Stimulated activated effector memory CD8-positive, alpha-beta T cell treated with anti-CD3 and anti-CD28 coated beads, Interleukin-12 subunit alpha, Interleukin-12 subunit beta, amount 100 ng/mL, for 72 hours (primary cell): ENCODE results near the gene FAM76B.
"Not testable (repeated sequence)": the region's sequence is repeated elsewhere in the genome, so short reads cannot be mapped to it uniquely, and the experiment has no call there.

Source experiments
- ATAC-seq: fragments of 150-1000 bp; cut with Tn5 transposase; 2 replicates; pipeline ENCODE4 v1.10.0; 2021
- DNase-seq, 2 donors: peaks; one replicate each; pipeline ENCODE4 v3.0.0; 2021 to 2022; ENCODE audit warnings: low spot score in 2 of 2
- H3K27ac Mint-ChIP-seq: one replicate; pipeline ENCODE4 v1.8.0; 2022; ENCODE audit warnings: mild to moderate bottlenecking, mixed read lengths
- H3K36me3 Mint-ChIP-seq: one replicate; pipeline ENCODE4 v1.8.0; 2022; ENCODE audit warnings: mild to moderate bottlenecking, mixed read lengths
- H3K4me1 Mint-ChIP-seq: one replicate; pipeline ENCODE4 v1.8.0; 2022; ENCODE audit warnings: mixed read lengths
- H3K4me3 Mint-ChIP-seq: one replicate; pipeline ENCODE4 v1.8.0; 2022; ENCODE audit warnings: mild to moderate bottlenecking, mixed read lengths
- H3K9me3 Mint-ChIP-seq: one replicate; pipeline ENCODE4 v1.8.0; 2022; ENCODE audit warnings: mixed read lengths

Gene FAM76B

DNA sequence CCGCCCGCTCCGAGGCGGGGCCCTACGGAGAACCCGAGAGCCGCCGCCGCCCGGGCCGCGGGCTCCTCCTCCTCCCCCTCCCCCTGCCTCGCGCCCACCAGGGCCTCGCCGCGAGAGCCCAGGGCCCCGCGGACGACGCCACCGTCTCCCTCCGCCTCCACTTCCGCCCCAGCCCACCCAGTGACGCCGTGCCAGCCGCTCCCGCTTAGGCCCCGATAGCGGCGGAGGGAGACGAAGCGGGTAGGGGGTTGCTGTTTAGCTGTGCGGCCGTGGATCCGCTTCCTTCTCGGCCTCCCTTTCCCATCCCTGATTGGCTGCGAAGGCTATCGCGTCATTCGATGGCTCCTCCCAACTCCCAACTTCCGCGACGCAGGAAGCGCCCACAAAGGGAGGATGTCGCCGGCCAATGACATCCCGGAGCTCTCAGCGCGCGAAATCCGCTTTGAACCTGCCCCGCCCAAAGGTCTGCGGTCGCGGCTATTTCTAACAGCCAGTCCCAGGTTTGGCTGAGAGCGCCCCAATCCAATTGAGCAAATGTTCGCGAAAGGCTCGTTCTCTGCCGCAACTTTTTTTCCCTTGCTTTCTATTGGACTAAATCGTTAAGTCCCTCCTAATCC, at the start of gene FAM76B:
TSS of gene FAM76B (minus strand) at position 277 of the 617 bp plus-strand sequence. CDS start 304 bp downstream, outside the sequence.
- peak; percentile 88 to 98 for DNase-seq
- H3K27ac Mint-ChIP-seq: peak within 1 kb of the TSS; percentile 100
- peaks cover 70% of the 10 kb centered on the region for H3K36me3 Mint-ChIP-seq
- H3K9me3 Mint-ChIP-seq: no peaks in the 10 kb centered on the region
- peak within 1 kb of the TSS; percentile 100 for H3K4me3 Mint-ChIP-seq
- peaks cover 45% of the 10 kb centered on the region for H3K4me1 Mint-ChIP-seq
- peak; percentile 84 for ATAC-seq

DNA sequence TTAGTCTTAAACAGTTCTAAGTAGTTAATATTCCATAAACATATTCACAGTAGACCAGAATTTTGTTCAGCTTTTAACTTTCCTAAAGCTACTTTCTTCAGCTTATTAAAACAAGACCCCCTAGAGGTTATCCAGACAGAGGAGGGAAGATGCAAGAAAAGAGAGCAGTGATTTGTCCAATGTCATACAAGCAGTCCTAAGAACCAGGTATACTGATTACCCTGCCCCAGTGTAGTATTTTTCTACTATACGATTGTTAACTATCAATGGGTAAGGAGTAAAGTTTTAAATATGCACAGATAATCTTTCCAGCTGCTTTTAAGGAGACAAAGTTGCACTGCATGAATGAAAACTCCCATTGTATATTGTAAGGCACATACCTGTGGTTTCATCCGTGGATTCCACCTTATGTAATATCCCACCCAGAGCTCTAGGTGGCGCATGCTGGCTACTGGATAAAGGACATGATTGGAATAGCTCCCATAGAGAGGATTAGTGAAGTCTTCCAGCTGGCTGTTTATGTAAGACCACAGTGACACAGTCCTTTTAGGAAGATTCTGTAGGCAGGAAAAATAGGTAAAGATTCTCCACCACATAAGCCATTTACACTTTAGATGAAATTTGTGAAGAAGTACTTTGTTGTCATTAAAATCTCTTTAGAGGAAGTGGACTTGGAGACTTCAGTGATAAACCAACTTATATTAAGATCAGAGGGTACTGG, 46.3 kb upstream of the FAM76B start:
- ATAC-seq (peak; percentile 78), DNase-seq (peak in 1 of 2 donors; percentile 14)
- H3K36me3 Mint-ChIP-seq: peaks cover 99% of the 10 kb centered on the region
- H3K27ac Mint-ChIP-seq: no peak overlapping the region
- H3K9me3 Mint-ChIP-seq: no peaks in the 10 kb centered on the region
- no peak overlapping the region for H3K4me3 Mint-ChIP-seq
- H3K4me1 Mint-ChIP-seq: no peaks in the 10 kb centered on the region

DNA sequence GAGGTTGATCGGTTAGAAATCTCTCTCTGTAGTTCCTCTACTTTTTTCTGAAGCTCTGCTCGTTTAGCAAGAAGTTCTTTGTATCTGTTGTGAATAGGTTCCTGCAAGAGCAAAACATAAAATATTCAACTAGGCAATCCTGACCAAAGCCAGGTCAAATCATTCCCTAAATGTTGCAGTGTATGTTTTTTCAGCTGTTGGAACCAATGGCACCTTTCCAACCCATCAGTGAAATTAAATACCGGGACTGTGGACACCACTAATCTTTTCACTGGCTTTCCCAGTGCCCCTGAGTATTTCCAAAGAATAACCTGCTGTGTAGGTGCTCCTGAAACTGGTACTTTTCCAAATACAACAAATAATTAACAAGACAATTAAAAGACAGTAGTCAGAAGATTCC, 45.8 kb upstream of the FAM76B start:
- Mint-ChIP-seq H3K36me3 (peaks cover 99% of the 10 kb centered on the region), H3K9me3 (no peaks in the 10 kb centered on the region), H3K4me1 (no peaks in the 10 kb centered on the region), H3K4me3 (no peak overlapping the region), H3K27ac (no peak overlapping the region)
- ATAC-seq (no peak), DNase-seq (no peak)

DNA sequence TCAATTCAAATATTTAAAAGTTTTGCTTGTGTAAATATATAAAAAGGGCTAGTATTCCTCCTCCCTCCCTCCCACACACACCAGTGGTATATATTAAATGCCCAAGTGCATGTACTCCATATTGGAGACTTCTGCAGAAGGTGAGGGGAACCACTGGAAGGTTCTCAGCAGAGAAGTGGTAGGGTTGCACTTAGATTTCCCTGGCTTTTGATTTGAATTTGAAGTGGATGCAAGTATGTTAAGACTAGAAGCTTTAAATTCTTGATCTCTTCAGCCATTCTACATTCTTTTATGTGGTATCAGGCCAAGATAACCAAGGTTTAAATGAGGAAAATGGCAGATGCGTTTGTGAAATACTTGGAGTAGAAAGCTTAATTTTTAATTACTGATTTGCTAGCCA, 43.8 kb upstream of the FAM76B start:
- Mint-ChIP-seq H3K9me3 (no peaks in the 10 kb centered on the region), H3K36me3 (peaks cover 100% of the 10 kb centered on the region), H3K27ac (peak overlapping the region; percentile 27), H3K4me3 (no peak overlapping the region), H3K4me1 (peaks cover 6% of the 10 kb centered on the region)
- no peak for DNase-seq
- no peak for ATAC-seq

DNA sequence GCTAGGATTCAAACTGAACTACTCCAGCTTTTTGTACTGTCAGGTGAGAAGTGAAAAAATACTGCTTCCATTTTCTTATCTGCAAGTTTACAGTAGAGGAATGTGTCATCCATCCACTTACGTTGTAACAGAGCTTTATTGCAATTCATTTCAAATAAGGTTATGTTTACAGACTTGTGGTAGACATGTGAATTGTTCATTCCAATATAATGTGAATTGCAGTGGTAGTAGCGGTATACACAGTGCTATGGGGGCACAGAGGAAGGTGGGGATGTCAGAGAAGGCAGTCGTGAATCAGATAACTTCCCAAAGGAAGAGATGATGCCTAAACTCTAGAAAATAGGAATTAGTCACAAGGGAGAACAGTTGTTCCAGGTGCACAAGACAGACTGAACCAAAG, 43.2 kb upstream of the FAM76B start:
- Mint-ChIP-seq H3K27ac (peak overlapping the region; percentile 27), H3K4me3 (no peak overlapping the region), H3K36me3 (peaks cover 100% of the 10 kb centered on the region), H3K9me3 (no peaks in the 10 kb centered on the region), H3K4me1 (peaks cover 6% of the 10 kb centered on the region)
- DNase-seq (no peak), ATAC-seq (no peak)

DNA sequence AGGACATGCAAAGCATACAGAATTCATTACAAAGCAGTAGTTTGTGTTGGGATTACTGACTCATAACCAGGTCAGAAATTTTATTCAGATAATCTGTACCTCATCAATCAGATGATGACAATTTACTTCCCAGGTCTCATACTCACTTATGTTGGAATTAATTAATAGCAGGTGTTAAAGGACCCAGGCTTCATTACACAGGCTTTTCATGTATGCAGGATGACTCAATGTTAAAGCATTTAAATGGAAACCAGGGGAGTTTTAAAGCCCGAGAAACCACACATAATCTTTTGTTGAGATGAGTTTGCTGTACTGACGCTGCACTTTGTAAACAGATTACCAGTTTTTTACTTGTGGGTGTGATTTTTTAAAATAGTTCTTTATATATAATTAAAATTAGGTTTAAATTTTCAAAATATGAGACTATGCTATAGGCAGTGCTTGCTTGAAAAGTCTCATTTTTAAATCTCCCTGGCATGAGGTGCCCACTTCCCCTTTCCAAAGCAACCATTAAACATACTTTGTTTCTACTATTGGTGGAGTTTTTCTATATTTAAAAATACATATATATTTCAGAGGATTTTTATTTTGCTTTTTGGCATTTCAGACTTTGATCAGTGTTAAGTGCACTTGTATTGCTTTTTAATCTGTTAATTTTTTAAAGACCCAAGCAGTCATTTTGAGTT, 41.8 kb upstream of the FAM76B start:
- no peaks in the 10 kb centered on the region for H3K9me3 Mint-ChIP-seq
- no peak overlapping the region for H3K4me3 Mint-ChIP-seq
- peaks cover 95% of the 10 kb centered on the region for H3K36me3 Mint-ChIP-seq
- DNase-seq (no peak), ATAC-seq (peak; percentile 49)
- H3K4me1 Mint-ChIP-seq: peaks cover 6% of the 10 kb centered on the region
- H3K27ac Mint-ChIP-seq: peak overlapping the region; percentile 54

DNA sequence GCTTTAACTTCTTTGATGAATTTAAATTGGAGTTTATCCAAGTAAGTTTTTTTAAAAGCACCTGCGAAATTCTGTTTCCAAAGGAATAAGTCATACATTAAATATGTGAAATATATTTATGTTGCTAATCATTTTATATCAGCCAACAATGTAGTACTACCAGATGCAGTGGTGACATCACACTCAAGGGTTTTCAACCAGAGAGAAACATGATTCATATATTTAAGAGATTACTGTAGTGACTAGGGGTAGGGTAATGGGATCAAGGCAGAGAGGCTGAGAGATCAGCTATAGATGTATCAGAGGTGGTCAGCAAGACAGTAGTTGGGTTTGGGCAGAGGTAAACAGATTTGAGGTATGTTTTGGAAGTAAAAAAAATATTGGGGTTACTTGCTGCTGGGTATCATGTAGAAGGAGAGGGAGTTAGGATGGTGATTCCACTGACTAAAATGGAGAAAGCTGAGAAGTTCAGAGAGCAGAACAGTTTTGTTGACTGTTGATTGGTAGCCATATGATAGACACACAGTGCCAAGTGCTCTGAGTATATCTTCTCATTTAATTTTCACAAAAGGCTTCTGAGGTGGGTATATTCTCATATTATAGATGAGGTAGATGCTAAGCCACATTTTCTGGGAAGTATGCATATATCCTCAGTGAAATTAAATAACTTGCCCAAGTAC, 40.1 kb upstream of the FAM76B start:
- Mint-ChIP-seq H3K27ac (peak overlapping the region; percentile 57), H3K9me3 (no peaks in the 10 kb centered on the region), H3K4me3 (no peak overlapping the region), H3K4me1 (peaks cover 6% of the 10 kb centered on the region), H3K36me3 (peaks cover 94% of the 10 kb centered on the region)
- peak; percentile 98 for ATAC-seq
- no peak for DNase-seq

DNA sequence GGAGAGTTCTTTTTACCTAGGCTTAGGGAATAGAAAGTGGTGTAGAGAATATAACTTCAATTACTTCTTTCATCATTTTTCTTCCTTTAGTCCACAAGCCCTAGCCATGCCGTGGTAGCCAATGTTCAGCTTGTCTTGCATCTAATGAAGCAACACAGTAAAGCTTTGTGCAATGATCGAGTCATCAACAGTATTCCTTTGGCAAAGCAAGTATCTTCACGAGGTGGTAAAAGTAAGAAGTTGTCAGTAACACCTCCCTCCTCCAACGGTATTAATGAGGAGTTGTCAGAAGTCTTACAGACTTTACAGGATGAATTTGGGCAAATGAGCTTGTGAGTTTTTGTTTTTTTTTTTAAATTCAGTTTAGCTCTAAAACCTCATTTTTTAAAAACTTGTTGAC, 38.1 kb upstream of the FAM76B start:
- Mint-ChIP-seq H3K9me3 (no peaks in the 10 kb centered on the region), H3K36me3 (peaks cover 94% of the 10 kb centered on the region), H3K27ac (peak overlapping the region; percentile 7), H3K4me3 (no peak overlapping the region), H3K4me1 (peaks cover 6% of the 10 kb centered on the region)
- no peak for ATAC-seq
- DNase-seq: no peak

DNA sequence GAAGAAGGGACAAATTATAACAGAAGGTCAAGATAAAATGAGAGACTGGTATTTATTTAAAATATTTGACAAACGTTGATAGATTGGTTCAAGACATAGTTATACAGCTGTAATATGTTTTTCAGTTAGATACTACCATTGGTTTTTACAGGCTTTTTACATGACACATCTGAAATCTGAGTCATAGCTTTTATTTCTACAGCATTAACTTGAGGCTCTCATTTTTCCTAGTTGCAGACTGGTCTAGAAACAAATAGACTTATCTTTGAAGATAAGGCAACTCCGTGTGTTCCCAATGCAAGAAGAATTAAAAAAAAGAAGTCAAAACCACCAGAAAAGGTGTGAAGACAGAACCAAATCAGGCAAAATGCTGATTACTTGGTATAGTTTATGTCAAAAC, 32.1 kb upstream of the FAM76B start:
- Mint-ChIP-seq H3K36me3 (peaks cover 95% of the 10 kb centered on the region), H3K4me1 (no peaks in the 10 kb centered on the region), H3K27ac (peak overlapping the region; percentile 71), H3K9me3 (no peaks in the 10 kb centered on the region), H3K4me3 (no peak overlapping the region)
- no peak for DNase-seq
- ATAC-seq: no peak

DNA sequence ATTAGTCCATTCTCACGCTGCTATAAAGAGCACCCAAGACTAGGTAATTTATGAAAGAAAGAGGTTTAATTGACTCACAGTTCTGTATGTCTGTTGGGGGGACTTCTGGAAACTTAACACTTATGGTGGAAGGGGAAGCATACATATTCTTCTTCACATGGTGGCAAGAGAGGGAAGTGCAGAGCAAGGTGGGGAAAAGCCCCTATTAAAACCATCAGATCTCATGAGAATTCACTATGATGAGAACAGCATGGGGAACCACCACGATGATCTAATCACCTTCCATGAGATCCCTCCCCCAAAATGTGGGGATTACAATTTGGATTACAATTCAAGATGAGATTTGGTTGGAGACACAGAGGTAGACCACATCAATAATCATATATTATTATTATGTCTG, 26.5 kb upstream of the FAM76B start:
- peaks cover 6% of the 10 kb centered on the region for H3K4me1 Mint-ChIP-seq
- H3K27ac Mint-ChIP-seq: no peak overlapping the region
- H3K36me3 Mint-ChIP-seq: peaks cover 80% of the 10 kb centered on the region
- H3K9me3 Mint-ChIP-seq: no peaks in the 10 kb centered on the region
- H3K4me3 Mint-ChIP-seq: no peak overlapping the region
- no peak for ATAC-seq
- no peak for DNase-seq

DNA sequence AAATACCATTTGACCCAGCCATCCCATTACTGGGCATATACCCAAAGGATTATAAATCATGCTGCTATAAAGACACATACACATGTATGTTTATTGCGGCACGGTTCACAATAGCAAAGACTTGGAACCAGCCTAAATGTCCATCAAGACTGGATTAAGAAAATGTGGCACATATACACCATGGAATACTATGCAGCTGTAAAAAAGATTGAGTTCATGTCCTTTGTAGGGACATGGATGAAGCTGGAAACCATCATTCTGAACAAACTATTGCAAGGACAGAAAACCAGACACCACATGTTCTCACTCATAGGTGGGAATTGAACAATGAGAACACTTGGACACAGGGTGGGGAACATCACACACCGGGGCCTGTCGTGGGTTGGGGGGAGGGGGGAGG, 21.5 kb upstream of the FAM76B start:
- not testable (repeated sequence) for H3K27ac Mint-ChIP-seq, H3K4me3 Mint-ChIP-seq, ATAC-seq, H3K4me1 Mint-ChIP-seq, DNase-seq, H3K9me3 Mint-ChIP-seq
- peaks cover 46% of the 10 kb centered on the region for H3K36me3 Mint-ChIP-seq

DNA sequence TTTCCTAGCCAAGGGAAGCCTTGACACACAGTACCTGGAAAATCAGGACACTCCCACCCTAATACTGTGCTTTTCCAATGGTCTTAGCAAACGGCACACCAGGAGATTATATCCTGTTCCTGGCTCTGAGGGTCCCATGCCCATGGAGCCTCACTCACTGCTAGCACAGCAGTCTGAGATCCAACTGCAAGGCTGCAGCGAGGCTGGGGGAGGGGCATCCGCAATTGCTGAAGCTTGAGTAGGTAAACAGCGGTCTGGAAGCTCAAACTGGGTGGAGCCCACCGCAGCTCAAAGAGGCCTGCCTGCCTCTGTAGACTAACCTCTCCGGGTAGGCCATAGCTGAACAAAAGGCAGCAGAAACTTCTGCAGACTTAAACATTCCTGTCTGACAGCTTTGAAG, 16.9 kb upstream of the FAM76B start:
- H3K4me3 Mint-ChIP-seq, DNase-seq, H3K27ac Mint-ChIP-seq, H3K4me1 Mint-ChIP-seq, ATAC-seq, H3K9me3 Mint-ChIP-seq: not testable (repeated sequence)
- peaks cover 50% of the 10 kb centered on the region for H3K36me3 Mint-ChIP-seq

DNA sequence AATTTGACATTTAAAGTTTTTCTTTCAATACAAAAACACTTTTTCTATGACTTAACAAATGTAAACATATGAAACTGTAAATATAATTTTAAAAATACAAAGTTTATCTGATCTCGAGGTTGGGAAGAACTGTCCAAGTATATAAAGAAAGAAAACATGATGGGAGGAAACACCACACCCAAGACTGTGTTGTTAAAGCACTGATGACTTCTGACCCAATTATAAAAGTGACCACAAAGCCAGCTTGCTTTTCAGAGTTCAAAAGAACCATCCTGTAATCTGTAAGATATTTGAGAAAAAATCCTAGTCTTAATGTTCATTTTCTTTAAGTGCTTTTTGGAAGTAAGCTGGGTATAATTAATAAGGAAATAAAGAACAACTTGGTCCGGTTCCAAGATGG, 16.3 kb upstream of the FAM76B start:
- DNase-seq (no peak), ATAC-seq (no peak)
- Mint-ChIP-seq H3K27ac (no peak overlapping the region), H3K36me3 (peaks cover 56% of the 10 kb centered on the region), H3K9me3 (no peaks in the 10 kb centered on the region), H3K4me1 (no peaks in the 10 kb centered on the region), H3K4me3 (no peak overlapping the region)

DNA sequence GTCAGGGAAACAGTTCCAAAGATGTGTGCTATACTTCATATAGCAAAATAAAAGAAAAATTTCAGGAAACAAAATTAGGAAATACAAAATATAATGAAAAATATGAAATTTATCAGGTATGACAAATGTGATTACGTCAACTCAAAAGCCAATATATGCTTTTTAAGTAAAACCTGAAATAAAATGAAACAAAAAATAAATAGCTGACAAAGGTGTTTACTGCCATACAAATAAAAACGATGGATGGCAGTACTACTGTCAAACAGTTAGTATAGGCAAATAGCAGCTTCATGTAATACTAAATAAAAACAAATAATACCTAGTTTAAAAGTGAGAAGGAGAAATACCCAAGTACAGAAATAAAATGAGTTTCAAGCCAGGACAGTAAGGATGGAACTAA, 14.4 kb upstream of the FAM76B start:
- ATAC-seq: no peak
- H3K4me3 Mint-ChIP-seq: no peak overlapping the region
- H3K4me1 Mint-ChIP-seq: no peaks in the 10 kb centered on the region
- H3K27ac Mint-ChIP-seq: no peak overlapping the region
- H3K36me3 Mint-ChIP-seq: peaks cover 75% of the 10 kb centered on the region
- no peak for DNase-seq
- H3K9me3 Mint-ChIP-seq: no peaks in the 10 kb centered on the region

DNA sequence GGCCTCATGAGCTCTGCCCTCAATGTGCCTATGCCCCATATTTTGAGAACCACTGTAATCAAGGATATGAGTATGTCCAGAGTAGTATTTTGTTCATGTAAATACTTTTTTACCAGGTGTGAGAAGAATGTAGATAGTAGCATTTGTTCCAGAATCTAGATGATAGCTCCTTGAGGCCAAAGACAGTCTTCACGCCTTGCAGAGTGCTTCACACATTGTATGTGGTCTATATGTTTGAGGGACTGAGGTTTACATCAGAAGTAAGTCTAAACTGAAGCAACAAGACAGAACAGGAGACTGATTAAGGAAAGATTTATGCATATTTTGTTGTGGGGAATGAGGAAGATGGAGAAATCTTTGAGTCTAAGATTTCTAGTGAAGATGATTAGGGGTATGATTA, 13.2 kb upstream of the FAM76B start:
- Mint-ChIP-seq H3K9me3 (no peaks in the 10 kb centered on the region), H3K27ac (no peak overlapping the region), H3K36me3 (peaks cover 77% of the 10 kb centered on the region), H3K4me1 (no peaks in the 10 kb centered on the region), H3K4me3 (no peak overlapping the region)
- ATAC-seq: no peak
- no peak for DNase-seq
